H9 (cell line): Measurements from ENCODE around the gene MINDY4. TPM values are rescaled to one million over a fixed set of nuclear protein-coding genes. Genes with fewer than 3 reads are reported as not detected.

Experiments used
- DNase-seq: peaks from one replicate; pipeline ENCODE4 v3.0.0-alpha.2; 2017
- H2AFZ ChIP-seq: one replicate; pipeline ENCODE4 v1.6.1; 2013; ENCODE audit warnings: mild to moderate bottlenecking, low read length, control low read depth, moderate library complexity
- H2AK5ac ChIP-seq: 2 replicates; pipeline ENCODE4 v1.6.1; 2013; ENCODE audit warnings: low read length, control low read depth, mixed read lengths; ENCODE audit not compliant: insufficient read length
- H2BK120ac ChIP-seq: one replicate; pipeline ENCODE4 v1.6.1; 2013; ENCODE audit warnings: low read depth, mild to moderate bottlenecking, low read length, control low read depth, inconsistent platforms; ENCODE audit not compliant: poor library complexity, severe bottlenecking
- H2BK12ac ChIP-seq: 2 replicates; pipeline ENCODE4 v1.6.1; 2013; ENCODE audit warnings: low read length, control low read depth, mixed read lengths, low read depth; ENCODE audit not compliant: insufficient read length
- H2BK15ac ChIP-seq: 2 replicates; pipeline ENCODE4 v1.6.1; 2013; ENCODE audit warnings: low read depth, low read length, control low read depth
- H2BK20ac ChIP-seq: one replicate; pipeline ENCODE4 v1.6.1; 2013; ENCODE audit warnings: low read depth, mild to moderate bottlenecking, low read length, control low read depth, inconsistent platforms; ENCODE audit not compliant: poor library complexity, severe bottlenecking
- H2BK5ac ChIP-seq: 2 replicates; pipeline ENCODE4 v1.6.1; 2013; ENCODE audit warnings: low read length, control low read depth, mixed read lengths; ENCODE audit not compliant: insufficient read length
- H3K14ac ChIP-seq: 2 replicates; pipeline ENCODE4 v1.6.1; 2013; ENCODE audit warnings: low read length, control low read depth; ENCODE audit not compliant: insufficient read depth
- H3K18ac ChIP-seq: 2 replicates; pipeline ENCODE4 v1.6.1; 2013; ENCODE audit warnings: low read depth, mild to moderate bottlenecking, mixed read lengths, low read length, control low read depth; ENCODE audit not compliant: insufficient read length
- H3K23ac ChIP-seq: 2 replicates; pipeline ENCODE4 v1.6.1; 2013; ENCODE audit warnings: low read length, control low read depth, mixed read lengths, low read depth; ENCODE audit not compliant: insufficient read length
- H3K23me2 ChIP-seq: 2 replicates; pipeline ENCODE4 v1.6.1; 2013; ENCODE audit warnings: low read depth, mild to moderate bottlenecking, mixed read lengths, low read length, control low read depth; ENCODE audit not compliant: insufficient read length, poor library complexity, severe bottlenecking
- H3K27ac ChIP-seq: 2 replicates; pipeline ENCODE4 v1.5.1; 2013; ENCODE audit warnings: low read length, control low read depth, mixed read lengths, low read depth; ENCODE audit not compliant: insufficient read length
- H3K27me3 ChIP-seq: 2 replicates; pipeline ENCODE4 v1.6.1; 2013; ENCODE audit warnings: low read length, control low read depth, inconsistent platforms; ENCODE audit not compliant: insufficient read depth
- H3K4ac ChIP-seq: 2 replicates; pipeline ENCODE4 v1.6.1; 2013; ENCODE audit warnings: low read depth, mild to moderate bottlenecking, control low read depth, inconsistent platforms, low read length, moderate library complexity
- H3K4me1 ChIP-seq: 2 replicates; pipeline ENCODE4 v1.6.1; 2013; ENCODE audit warnings: low read length, control low read depth, inconsistent platforms; ENCODE audit not compliant: insufficient read depth
- H3K4me2 ChIP-seq: 2 replicates; pipeline ENCODE4 v1.6.1; 2013; ENCODE audit warnings: low read length, control low read depth, mixed read lengths; ENCODE audit not compliant: insufficient read length, insufficient read depth
- H3K56ac ChIP-seq: 2 replicates; pipeline ENCODE4 v1.6.1; 2013; ENCODE audit warnings: low read depth, mild to moderate bottlenecking, mixed read lengths, low read length, control low read depth; ENCODE audit not compliant: insufficient read length
- H3K79me1 ChIP-seq: 2 replicates; pipeline ENCODE4 v1.6.1; 2013; ENCODE audit warnings: low read depth, mild to moderate bottlenecking, moderate library complexity, low read length, control low read depth, inconsistent platforms; ENCODE audit not compliant: insufficient read depth, poor library complexity, severe bottlenecking
- H3K79me2 ChIP-seq: 2 replicates; pipeline ENCODE4 v1.6.1; 2013; ENCODE audit warnings: low read length, control low read depth, inconsistent platforms; ENCODE audit not compliant: insufficient read depth
- H3K9ac ChIP-seq: 2 replicates; pipeline ENCODE4 v1.6.1; 2013; ENCODE audit warnings: low read length, control low read depth, mixed read lengths; ENCODE audit not compliant: insufficient read length; ENCODE audit errors: extremely low read depth
- H3K9me3 ChIP-seq: one replicate; pipeline ENCODE4 v1.6.1; 2013; ENCODE audit warnings: low read depth, low read length, inconsistent platforms; ENCODE audit not compliant: control insufficient read depth
- H3T11ph ChIP-seq: one replicate; pipeline ENCODE4 v1.6.1; 2013; ENCODE audit warnings: mild to moderate bottlenecking, low read length, control low read depth, inconsistent platforms
- H4K20me1 ChIP-seq: one replicate; pipeline ENCODE4 v1.6.1; 2013; ENCODE audit not compliant: control insufficient read depth, insufficient read length, insufficient read depth
- H4K5ac ChIP-seq: 2 replicates; pipeline ENCODE4 v1.6.1; 2013; ENCODE audit warnings: low read depth, mild to moderate bottlenecking, mixed read lengths, low read length, control low read depth; ENCODE audit not compliant: insufficient read length
- H4K8ac ChIP-seq: replicated peaks from 2 replicates; pipeline ENCODE4 v1.6.1; 2013; ENCODE audit warnings: low read length, control low read depth, mixed read lengths, low read depth; ENCODE audit not compliant: insufficient read length
- H4K91ac ChIP-seq: 2 replicates; pipeline ENCODE4 v1.6.1; 2013; ENCODE audit warnings: low read depth, mild to moderate bottlenecking, moderate library complexity, mixed read lengths, low read length, control low read depth; ENCODE audit not compliant: insufficient read length
- H3K27ac Mint-ChIP-seq, 3 experiments: 2 replicates in 2 of 3; 3 replicates in 1 of 3; pipeline ENCODE4 v1.8.0; 2020 to 2021; ENCODE audit warnings: mixed read lengths in 3 of 3, mild to moderate bottlenecking in 1 of 3, moderate library complexity in 1 of 3
- H3K27me3 Mint-ChIP-seq: 2 replicates; pipeline ENCODE4 v1.8.0; 2021; ENCODE audit warnings: low read depth, mild to moderate bottlenecking, moderate library complexity, mixed read lengths
- H3K36me3 Mint-ChIP-seq, 3 experiments: 2 replicates in 2 of 3; 3 replicates in 1 of 3; pipeline ENCODE4 v1.8.0; 2020 to 2021; ENCODE audit warnings: low read depth in 3 of 3, mixed read lengths in 3 of 3; ENCODE audit not compliant: insufficient read depth in 1 of 3
- H3K4me1 Mint-ChIP-seq, 2 experiments: 2 replicates each; pipeline ENCODE4 v1.8.0; 2020; ENCODE audit warnings: mixed read lengths in 2 of 2
- H3K4me3 Mint-ChIP-seq, 2 experiments: 2 replicates in 1 of 2; 3 replicates in 1 of 2; pipeline ENCODE4 v1.8.0; 2020 to 2021; ENCODE audit warnings: mild to moderate bottlenecking in 2 of 2, mixed read lengths in 2 of 2, moderate library complexity in 1 of 2
- H3K9me3 Mint-ChIP-seq, 2 experiments: 2 replicates in 1 of 2; 3 replicates in 1 of 2; pipeline ENCODE4 v1.8.0; 2020; ENCODE audit warnings: mild to moderate bottlenecking in 2 of 2, mixed read lengths in 2 of 2, moderate library complexity in 1 of 2
- WGBS: extraction: QIAGEN DNeasy Blood & Tissue Kit; methylation state at CpG from one replicate; pipeline ENCODE4 v1.1.7; 2013; ENCODE audit warnings: missing lambda C conversion rate, low lambda C conversion rate, mixed read lengths; ENCODE audit not compliant: insufficient read length; ENCODE audit errors: extremely low coverage; 5-methylcytosine and 5-hydroxymethylcytosine counted together
- long read RNA-seq: library from polyadenylated mRNA; unstranded; transcript quantifications from one replicate; pipeline ENCODE4 v2.0.0, GENCODE V29; 2020
- total RNA-seq: library from RNA; stranded (reverse); gene quantifications from 2 replicates; pipeline ENCODE4 v1.2.1, GENCODE V29; 2021
- TF ChIP-seq, protein P1 (sequence below): fragments of 200-600 bp; sonication (generic); conservative IDR thresholded peaks from 3 replicates; pipeline ENCODE4 v1.8.0; 2021; ENCODE audit warnings: antibody characterized with exemption, mild to moderate bottlenecking

Gene MINDY4
- 2.6 and 3.1 TPM in 2 replicates for total RNA-seq
- long read RNA-seq, partial matches to known transcripts = 9 of 12 reads
- long read RNA-seq, other reads (novel, unspliced or antisense) = 3 of 12 reads

DNA sequence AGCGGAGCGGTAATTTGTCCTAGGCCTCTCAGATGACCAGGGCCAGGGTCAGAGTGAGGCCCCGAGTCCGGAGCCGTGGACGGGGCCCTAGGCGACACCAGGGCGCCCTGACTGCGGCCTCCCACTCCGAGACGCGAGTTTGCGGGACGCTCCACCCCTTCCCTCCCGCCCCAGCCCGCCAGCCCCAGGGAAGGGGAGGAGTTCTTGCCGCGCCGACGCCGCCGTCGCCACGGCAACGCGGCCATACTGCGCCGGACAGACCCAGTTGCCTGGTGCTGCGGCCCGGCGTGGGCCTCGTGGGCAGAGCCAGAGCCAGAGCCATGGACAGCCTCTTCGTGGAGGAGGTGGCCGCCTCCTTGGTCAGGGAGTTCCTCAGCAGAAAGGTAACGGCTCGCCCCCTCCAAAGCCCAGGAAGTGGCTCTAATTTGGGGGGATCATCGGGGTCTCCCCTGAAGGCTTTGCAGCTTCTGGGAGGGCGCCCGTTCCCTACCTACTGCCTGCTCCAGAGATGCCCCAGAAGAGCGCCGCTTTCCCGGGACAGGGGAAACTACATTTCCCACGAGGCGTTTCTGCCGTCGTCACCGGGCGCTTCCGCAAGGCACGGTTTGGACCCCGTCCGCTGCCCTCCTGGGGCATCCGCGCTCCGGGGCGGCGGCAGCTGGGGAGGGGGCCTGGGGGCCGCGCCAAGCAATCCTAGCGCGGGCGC is at the start of gene MINDY4:
TSS of gene MINDY4 (plus strand) at position 244 of the 706 bp plus-strand sequence. CDS start at position 321, 77 bp downstream.
- H2BK12ac ChIP-seq = no peak within 1 kb of the TSS
- no peak within 1 kb of the TSS for H2BK120ac ChIP-seq
- no peak within 1 kb of the TSS for H3K23ac ChIP-seq
- Mint-ChIP-seq H3K27ac (peak within 1 kb of the TSS in 1 of 3 experiments; percentile 75; a peak in 3 of 7 replicates), H3K27me3 (peaks cover 15% of the 10 kb centered on the region), H3K36me3 (no peaks in the 10 kb centered on the region; a peak in 1 of 7 replicates), H3K9me3 (no peaks in the 10 kb centered on the region; a peak in 1 of 5 replicates), H3K4me1 (peaks cover 10 to 12% of the 10 kb centered on the region in 2 experiments), H3K4me3 (peak within 1 kb of the TSS; percentile 76 to 89)
- no peak within 1 kb of the TSS for H3K14ac ChIP-seq
- H2AFZ ChIP-seq = peak within 1 kb of the TSS; percentile 34
- no peak within 1 kb of the TSS for H3K4ac ChIP-seq
- H3K4me2 ChIP-seq = peak within 1 kb of the TSS; percentile 74
- H3T11ph ChIP-seq = no peak within 1 kb of the TSS
- H2AK5ac ChIP-seq = no peak within 1 kb of the TSS
- H3K9ac ChIP-seq = peak within 1 kb of the TSS; percentile 40
- H4K20me1 ChIP-seq = no peaks in the 10 kb centered on the region
- H2BK20ac ChIP-seq = no peak within 1 kb of the TSS
- no peaks in the 10 kb centered on the region; the same call in 1 of the 2 replicates for H3K4me1 ChIP-seq
- no peaks in the 10 kb centered on the region for H3K79me1 ChIP-seq
- H2BK15ac ChIP-seq = no peak within 1 kb of the TSS
- no peak within 1 kb of the TSS for H2BK5ac ChIP-seq
- TF ChIP-seq, protein P1, sequence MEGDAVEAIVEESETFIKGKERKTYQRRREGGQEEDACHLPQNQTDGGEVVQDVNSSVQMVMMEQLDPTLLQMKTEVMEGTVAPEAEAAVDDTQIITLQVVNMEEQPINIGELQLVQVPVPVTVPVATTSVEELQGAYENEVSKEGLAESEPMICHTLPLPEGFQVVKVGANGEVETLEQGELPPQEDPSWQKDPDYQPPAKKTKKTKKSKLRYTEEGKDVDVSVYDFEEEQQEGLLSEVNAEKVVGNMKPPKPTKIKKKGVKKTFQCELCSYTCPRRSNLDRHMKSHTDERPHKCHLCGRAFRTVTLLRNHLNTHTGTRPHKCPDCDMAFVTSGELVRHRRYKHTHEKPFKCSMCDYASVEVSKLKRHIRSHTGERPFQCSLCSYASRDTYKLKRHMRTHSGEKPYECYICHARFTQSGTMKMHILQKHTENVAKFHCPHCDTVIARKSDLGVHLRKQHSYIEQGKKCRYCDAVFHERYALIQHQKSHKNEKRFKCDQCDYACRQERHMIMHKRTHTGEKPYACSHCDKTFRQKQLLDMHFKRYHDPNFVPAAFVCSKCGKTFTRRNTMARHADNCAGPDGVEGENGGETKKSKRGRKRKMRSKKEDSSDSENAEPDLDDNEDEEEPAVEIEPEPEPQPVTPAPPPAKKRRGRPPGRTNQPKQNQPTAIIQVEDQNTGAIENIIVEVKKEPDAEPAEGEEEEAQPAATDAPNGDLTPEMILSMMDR = 0 out of 3 replicates have a peak, but pooled peaks have one; percentile 8
- H3K56ac ChIP-seq = no peak within 1 kb of the TSS
- H3K23me2 ChIP-seq = peaks cover 6% of the 10 kb centered on the region
- no peak within 1 kb of the TSS for H4K91ac ChIP-seq
- no CpG with 5 or more reads among the region's 62 CpGs for WGBS
- no peaks in the 10 kb centered on the region for H3K9me3 ChIP-seq
- H3K27me3 ChIP-seq = no peaks in the 10 kb centered on the region
- no peaks in the 10 kb centered on the region for H3K79me2 ChIP-seq
- H3K27ac ChIP-seq = no peak within 1 kb of the TSS
- H4K5ac ChIP-seq = no peak within 1 kb of the TSS
- H3K18ac ChIP-seq = no peak within 1 kb of the TSS
- H4K8ac ChIP-seq = no peak within 1 kb of the TSS
- peak; percentile 87 for DNase-seq
